Thyroid gland (tissue), 4 donors: Measurements from ENCODE around the gene ADRA2C.

Experiments used
- POLR2A ChIP-seq, 2 donors: fragments of 450-650 bp; IDR thresholded peaks; one replicate each; pipeline ENCODE4 v1.6.1; 2017; ENCODE audit warnings: antibody characterized with exemption in 2 of 2, mild to moderate bottlenecking in 2 of 2, moderate library complexity in 1 of 2
- TF ChIP-seq, protein P1 (sequence below), 6 experiments: fragments of 200-600 bp in 3 of 6; fragments of 450-650 bp in 3 of 6; sonication (generic) in 3 of 6; IDR thresholded peaks; one replicate each; pipeline ENCODE4 v1.5.1; 2016 to 2019; ENCODE audit warnings: antibody characterized with exemption in 6 of 6, mild to moderate bottlenecking in 2 of 6, inconsistent platforms in 1 of 6, moderate library complexity in 1 of 6

DNA sequence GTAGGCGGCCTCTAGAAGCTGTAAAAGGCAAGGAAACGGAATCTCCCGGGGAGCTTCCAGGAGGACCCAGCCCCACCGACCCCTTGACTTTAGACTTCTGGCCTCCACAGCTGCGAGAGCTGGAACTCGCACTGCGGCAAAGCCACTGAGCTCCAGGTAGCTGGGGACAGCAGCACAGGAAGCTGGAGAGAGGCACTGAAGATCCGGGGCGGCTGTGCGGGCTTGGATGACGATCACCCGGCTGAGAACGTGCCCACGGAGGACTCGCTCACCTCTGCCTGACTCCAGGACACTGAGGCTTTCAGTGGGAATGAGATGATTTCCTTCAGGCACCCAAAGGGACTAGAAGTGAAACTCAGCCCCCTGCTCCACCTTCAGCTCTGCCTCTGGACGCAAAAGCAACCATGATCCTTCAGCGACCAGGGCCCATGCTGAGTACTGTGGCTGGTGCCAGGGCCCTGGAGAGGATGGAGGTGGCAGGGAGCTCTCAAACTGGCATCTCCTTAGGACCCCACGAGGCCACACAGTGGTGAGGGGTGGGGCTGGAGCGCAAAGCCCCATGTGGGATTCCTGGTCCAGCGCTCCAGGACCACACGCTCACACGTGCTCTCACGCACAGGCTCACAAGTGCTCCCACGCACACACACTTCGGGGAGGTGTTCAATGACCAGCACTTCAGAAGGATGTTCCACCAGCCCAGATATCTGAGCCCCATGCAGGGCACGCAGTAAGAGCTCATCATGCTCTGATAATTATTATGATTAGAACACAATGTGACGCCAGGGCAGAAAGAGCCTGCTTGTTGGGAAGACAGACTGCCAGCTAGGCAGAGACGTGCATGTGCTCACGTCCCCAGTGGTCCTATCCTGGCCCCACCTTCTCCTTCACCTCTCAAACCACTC lies 47.2 kb downstream of the ADRA2C start:
- TF ChIP-seq, protein P1, sequence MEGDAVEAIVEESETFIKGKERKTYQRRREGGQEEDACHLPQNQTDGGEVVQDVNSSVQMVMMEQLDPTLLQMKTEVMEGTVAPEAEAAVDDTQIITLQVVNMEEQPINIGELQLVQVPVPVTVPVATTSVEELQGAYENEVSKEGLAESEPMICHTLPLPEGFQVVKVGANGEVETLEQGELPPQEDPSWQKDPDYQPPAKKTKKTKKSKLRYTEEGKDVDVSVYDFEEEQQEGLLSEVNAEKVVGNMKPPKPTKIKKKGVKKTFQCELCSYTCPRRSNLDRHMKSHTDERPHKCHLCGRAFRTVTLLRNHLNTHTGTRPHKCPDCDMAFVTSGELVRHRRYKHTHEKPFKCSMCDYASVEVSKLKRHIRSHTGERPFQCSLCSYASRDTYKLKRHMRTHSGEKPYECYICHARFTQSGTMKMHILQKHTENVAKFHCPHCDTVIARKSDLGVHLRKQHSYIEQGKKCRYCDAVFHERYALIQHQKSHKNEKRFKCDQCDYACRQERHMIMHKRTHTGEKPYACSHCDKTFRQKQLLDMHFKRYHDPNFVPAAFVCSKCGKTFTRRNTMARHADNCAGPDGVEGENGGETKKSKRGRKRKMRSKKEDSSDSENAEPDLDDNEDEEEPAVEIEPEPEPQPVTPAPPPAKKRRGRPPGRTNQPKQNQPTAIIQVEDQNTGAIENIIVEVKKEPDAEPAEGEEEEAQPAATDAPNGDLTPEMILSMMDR (IDR thresholded peaks at IDR 0.05) = no peak
- TF ChIP-seq POLR2A (IDR thresholded peaks at IDR 0.05) = no peak
